NCI-H524 treated with DMSO at 0.1 percent for 48 hours (cell line): Measurements from ENCODE around the gene CKMT2.
"Not testable (repeated sequence)": the region's sequence is repeated elsewhere in the genome, so short reads cannot be mapped to it uniquely, and the experiment has no call there.

Source experiments
- DNase-seq: peaks from one replicate; lab custom pipeline; 2025; lab: John Stamatoyannopoulos, UW

The CKMT2 gene

DNA sequence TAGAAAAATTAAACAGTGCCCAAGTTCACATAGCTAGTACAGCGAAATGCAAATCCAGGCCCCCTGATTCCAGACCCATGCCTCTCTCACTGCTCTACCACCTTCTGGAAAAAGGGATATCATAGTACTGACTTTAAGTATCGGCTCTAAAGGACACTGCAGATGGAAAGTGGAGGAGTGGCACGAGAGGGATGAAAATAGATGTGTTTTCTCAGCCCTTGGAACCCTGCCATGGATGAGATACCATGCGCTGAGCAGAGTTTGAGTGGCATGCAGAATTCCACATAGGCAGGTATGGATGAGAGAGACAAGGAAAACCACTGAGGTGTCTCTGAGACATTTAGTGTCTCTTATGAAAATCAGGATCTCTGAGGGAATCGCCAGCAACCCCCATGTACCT is 18.8 kb downstream of the CKMT2 start:
- DNase-seq: no peak

DNA sequence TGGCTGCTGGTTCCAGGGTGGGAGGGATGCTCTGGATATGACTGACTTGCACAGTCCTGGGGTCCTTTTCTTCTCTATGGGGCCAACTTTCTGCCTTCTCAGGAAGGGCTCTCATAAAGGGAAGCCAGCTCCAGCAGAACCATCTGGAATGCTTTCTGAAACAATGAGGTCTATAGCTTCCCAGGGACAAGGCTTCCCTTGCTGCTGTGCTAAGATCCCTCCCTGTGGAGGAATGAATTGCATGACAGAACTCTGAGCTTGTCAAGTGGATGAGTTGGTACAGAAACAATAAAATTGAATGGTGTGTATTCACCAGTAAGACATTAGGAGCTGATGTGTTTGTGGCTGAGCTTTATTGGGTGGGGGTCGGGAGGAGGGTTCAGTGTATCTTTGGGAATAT is 19.8 kb downstream of the CKMT2 start:
- no peak for DNase-seq

DNA sequence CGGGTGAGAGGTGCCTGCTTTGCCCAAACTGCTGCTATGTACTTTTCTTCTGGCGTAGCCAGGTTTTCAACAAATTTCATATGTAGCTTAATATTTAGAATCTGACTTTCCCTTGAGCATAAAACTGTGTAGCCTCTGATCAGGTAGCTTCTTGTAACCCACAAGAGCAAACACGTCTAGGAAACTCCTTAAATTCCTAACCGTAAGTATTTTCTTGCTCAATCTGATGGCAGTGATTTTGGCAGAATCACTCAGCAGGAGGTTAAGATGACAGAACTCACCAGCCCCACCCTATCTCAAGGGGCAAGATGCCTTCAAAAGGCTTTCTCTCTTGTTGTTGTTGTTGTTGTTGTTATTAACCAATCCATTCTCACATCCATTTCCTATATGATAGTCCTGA is 20.8 kb downstream of the CKMT2 start:
- no peak for DNase-seq

DNA sequence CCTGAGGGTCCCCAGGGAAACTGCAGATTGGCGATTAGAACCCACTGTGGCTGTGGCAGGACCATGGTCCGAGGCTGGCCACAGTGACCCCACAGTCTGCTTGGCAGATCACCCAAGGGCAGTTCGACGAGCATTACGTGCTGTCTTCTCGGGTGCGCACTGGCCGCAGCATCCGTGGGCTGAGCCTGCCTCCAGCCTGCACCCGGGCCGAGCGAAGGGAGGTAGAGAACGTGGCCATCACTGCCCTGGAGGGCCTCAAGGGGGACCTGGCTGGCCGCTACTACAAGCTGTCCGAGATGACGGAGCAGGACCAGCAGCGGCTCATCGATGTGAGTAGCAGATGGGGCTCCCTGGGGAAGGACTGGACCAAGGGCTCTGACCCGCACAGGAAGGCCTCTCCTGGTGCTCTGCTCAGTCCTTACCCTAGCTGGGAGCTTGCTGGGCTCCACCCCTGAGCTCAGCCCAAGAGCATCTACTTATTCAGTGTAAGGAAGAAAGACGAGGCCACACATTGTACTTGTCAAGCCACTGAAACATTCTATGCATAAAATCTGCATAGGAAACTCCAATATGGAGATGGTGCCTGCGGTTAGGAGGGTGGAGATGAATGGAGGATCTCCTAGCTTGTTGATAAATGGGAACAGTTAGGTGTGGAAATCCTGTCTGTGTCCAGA is 21.9 kb downstream of the CKMT2 start:
- no peak for DNase-seq

DNA sequence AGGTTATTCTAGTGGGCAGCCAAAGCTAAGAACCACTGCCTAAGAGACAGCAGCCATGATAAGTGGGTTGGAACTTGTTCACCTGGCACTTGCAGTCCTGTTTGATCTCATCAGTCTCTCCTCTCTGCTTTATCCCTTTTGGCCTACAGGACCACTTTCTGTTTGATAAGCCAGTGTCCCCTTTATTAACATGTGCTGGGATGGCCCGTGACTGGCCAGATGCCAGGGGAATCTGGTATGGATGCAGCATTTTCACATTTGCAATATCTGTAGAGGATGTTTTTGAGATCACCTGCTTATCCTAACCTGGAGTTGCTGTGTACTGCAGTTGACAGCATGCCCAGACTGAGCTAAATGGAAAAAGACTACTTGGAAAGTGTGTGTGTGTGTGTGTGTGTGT is 23.6 kb downstream of the CKMT2 start:
- no peak for DNase-seq

DNA sequence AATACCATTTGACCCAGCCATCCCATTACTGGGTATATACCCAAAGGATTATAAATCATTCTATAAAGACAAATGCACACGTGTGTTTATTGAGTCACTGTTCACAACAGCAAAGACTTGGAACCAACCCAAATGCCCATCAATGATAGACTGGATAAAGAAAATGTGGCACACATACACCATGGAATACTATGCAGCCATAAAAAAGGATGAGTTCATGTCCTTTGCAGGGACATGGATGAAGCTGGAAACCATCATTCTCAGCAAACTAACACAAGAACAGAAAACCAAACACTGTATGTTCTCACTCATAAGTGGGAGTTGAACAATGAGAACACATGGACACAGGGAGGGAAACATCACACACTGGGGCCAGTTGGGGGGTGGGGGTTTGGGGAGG is 29.7 kb downstream of the CKMT2 start:
- not testable (repeated sequence) for DNase-seq

DNA sequence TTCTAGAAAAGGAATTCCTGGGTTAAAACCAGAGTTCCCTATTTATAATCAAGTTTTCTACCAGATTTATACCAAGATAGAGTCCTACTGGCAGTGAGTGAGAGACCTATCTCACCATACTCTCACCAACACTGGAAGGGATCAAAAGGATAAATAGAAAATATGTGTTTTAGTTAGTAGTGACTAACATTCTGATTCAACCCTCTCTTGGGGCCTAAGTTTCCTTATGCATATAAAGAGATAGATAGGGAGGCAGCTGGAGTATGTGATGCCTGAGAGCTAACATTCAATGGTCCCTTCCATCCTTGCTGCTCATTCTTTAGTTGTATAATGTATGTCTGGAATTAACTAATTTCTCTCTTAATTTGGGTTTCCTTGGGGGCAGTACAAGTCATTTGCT is 32.0 kb downstream of the CKMT2 start:
- DNase-seq: no peak

DNA sequence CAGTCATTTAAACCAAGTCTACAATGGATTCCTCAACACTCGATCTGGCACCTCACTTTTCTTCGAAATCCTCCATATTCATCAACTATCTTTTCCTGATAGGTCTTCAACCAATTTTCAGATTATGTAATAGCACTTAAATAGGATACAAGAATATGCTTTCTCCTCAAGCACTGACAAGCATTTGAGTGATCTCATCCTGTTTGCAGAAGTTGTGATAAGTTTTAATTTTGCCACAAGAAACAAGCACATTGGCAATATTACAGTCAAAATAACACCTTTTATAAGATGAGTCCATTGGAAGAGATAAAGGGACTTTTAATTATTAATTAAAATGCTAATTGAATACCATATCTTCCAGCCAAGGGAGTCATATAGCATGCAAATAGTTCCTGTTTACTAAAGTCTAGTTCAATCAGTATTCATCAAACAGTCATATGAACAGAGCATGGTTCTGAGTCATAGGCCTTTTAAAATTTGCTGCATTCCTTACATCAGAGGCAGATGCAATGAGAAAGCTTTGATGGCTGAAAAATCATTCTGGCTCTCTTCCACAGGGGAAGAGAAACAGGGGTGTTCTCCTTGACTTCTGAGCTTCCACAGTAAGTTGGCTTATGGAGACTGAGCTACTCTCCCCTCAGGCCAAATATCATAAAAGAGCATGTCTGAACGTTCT is 35.5 kb downstream of the CKMT2 start:
- DNase-seq: no peak

DNA sequence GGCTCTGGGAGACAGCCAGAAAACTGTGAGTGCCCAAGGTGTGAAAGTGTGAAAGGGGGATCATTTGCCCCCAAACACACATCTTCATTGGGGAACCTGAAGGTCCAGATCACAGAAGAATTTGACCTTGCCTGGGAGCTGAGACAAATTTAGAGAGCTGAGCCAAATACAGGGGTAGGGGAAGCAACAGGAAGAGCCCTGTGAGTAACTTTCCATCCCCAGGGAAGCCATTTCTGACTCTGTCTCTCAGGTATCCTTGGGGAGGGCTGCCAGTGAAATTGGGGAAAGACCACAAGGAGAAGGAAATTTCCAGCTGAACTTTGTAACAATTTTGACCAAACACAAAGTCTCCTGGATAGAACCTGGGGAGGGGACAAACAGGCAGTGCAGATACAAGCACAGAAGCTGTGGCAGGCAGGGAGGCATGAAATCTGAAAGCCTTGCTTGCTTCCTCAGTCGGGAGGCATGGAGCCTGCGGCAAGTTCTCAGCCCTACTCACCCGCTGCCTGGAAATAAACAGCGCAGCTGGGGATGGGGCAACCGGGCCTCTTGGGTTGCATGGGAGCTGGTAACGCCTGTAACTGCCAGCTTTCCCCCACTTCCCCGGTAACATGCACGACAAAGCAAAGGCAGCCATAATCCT is 36.8 kb downstream of the CKMT2 start:
- no peak for DNase-seq

DNA sequence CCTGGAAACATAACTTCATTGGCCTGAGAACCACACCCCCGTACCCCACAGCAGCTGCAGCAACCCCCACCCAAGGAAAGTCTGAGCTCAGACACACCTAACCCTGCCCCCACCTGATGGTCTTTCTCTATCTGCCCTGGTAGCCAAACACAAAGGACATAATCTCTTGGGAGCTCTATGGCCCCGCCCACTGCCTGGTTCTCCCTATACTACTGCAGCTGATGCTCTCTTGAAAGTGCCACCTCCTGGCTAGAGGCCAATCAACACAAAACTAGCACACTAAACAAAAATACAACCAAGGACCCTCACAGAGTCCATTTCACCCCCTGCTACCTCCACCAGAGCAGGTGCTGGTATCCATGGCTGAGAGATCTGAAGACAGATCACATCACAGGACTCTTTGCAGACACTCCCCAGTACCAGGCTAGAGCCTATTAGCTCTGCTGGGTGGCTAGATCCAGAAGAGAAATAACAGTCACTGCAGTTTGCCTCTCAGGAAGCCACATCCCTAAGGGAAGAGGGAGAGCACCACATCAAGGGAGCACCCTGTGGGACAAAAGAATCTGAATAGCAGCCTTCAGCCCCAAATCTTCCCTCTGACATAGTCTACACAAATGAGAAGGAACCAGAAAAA is 37.4 kb downstream of the CKMT2 start:
- DNase-seq: not testable (repeated sequence)

DNA sequence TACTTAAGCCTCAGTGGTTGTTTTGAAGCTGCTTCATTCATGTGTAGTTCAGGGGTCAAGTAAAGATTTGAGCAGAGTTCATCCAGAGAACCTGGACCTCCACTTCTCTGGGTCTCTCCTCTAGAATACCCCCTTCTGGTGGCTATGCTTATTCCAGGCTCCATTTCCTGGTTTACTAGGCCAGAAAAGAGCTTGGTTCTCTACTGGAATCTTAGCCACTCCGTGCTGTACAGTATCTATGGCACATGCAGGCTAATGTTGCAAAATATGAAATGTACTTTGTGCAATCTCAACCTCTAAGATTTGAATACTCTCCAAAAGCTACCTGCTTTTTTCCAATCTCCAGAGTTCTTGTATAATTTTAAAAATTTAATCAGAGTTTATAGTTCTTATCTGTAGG is 50.9 kb downstream of the CKMT2 start:
- DNase-seq: no peak

DNA sequence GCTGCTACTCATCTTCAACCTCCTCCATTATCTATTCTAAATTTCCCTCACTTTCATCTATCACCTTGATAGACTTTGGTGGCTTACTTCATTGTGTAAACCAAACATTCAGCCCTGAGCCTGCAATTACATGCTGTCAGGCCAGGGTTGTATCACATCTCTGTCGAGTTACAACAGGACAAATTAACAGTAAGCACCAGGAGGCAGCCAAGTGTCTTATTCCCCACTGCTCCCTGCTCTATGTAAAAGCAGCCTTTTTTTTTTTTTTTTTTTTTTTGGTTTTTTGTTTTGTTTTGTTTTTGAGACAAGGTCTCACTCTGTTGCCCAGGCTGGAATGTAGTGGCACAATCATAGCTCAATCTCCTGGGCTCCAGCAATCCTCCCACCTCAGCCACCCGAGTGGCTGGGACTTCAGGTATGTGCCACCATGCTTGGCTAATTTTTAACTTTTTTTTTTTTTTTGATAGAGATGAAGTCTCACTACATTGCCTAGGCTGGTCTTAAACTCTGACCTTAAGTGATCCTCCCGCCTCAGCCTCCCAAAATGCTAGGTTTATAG is 53.0 kb downstream of the CKMT2 start:
- DNase-seq: no peak

DNA sequence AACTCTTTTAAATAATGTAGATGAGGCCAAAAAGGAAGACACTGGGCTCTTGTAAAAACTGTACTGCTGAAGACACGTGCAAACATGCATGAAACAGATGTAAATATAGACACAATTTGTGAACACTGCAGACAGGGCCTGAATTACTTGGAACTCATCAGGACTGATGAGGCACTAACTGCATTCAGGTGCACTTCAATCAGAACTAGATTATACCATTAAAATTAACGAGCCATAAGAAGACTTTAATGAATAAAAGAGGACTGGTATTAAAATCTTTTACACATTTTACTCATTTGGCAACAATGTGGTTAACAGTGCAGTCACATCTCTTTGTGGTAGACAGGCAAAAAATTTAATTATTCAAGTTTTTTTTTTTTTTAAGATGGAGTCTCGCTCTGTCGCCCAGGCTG is 54.9 kb downstream of the CKMT2 start:
- no peak for DNase-seq

DNA sequence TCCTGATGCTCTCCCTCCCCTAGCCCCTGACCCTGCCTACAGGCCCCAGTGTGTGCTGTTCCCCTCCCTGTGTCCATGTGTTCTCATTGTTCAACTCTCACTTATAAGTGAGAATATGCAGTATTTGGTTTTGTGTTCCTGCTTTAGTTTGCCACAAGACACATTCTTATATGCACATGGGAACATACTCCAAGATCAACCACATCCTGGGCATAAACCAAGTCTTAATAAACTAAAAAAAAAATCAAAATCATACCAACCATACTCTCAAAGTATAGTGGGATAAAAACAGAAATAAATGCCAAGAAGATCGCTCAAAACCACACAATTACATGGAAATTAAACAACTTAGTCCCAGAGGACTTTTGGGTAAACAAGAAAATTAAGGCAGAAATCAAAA is 57.0 kb downstream of the CKMT2 start:
- DNase-seq: no peak

DNA sequence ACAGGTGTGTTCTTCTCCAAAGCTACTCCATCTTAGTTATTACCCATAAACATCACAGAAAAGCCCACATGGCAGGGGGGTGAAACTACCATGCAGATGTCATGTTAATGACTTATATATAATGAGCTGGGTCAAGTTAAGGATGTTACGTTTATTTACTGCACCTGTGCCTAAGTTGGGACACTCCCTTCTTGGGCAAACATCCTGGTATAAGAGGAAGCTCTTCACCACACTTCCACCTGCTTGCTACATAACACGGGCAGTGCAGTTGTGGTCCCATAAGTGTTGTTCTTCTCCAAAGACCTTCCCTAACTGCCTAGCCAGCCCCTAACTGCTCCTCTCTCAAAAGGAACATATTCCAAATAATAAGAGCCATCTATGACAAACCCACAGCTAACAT is 59.0 kb downstream of the CKMT2 start:
- no peak for DNase-seq

DNA sequence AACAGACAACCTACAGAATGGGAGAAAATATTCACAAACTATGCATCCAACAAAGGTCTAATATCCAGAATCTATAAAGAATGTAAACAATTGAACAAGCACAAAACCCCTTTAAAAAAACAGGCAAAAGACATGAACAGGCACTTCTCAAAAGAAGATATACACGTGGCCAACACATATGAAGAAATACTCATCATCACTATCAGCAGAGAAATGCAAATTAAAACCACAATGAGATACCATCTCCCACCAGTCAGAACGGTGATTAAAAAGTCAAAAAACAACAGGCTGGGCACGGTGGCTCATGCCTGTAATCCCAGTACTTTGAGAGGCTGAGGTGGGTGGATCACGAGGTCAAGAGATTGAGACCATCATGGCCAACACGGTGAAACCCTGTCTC is 60.9 kb downstream of the CKMT2 start:
- not testable (repeated sequence) for DNase-seq

DNA sequence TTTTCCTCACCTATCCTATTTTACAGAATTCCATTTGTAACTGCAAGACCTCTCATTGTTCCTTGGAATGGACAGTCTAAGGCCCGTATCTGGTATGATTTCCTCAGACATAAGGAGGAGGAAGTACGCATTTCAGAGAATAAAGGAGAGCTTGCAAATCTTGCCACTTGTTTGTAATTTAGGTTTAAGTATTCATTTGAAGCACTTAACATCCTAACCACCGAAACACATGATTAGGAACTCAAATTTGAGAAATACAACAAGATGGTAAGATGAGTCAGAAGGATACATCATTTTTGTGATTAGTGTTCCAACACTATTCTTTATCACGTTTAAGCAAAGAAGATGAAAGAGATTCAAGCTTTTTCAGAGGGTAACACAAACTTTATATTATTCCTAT is 64.4 kb downstream of the CKMT2 start:
- no peak for DNase-seq

DNA sequence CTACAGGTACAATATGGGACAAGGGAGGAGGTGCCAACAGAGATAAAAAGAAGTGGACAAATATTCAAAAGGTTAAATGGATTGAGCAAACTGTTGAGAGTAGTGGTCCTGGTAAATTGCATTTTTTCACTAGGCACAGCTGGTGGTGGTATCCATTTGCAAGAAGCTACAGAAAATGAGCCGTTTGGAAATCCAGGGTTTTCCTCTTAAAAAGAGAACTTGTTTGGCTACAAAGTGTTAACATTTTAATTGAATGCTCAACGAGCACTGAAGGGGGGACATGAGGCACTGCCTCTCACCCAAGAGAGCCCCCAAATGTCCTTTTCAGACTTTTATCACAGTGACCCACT is 67.8 kb downstream of the CKMT2 start:
- no peak for DNase-seq

DNA sequence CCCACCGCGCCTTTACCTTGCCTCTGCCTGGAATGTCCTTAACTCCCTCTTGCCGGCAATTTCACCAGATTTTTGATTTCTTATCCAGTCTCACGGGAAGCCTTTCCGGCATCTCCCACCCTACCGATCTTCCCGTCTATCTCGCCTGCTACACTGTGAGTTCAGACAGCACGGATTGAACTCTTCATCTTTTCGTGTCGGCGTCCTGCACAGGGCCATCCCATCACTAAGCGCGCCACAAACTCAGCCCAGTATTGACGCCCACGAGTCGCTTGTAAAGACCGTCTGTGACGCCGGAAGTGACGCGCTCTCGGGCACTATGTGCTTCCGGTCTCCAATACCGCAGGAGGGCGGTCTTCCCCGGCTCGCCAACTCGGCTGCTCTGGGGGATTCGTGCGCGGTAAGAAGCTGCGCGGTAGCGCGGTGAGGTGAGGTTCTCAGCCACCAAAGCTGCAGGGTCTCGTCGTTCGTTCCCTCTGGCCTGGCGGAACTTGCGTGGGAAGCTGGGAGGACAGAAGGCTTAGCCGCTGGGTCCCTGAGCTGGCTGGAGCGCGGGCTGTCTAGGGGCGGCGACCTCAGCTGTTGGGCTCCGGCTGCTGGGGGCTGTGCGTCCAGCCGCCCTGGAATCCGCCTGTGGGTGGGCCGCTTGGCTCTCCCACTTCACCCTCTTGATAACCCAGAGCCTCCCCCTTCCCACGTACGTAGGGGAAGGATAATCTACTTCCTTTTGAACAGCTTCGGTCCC is 68.3 kb downstream of the CKMT2 start, which contains the start of gene ZCCHC9:
ZCCHC9 (plus strand) TSS at position 317 of the 745 bp plus-strand sequence. CDS start 3,171 bp downstream, outside the sequence.
- peak; percentile 53 for DNase-seq

DNA sequence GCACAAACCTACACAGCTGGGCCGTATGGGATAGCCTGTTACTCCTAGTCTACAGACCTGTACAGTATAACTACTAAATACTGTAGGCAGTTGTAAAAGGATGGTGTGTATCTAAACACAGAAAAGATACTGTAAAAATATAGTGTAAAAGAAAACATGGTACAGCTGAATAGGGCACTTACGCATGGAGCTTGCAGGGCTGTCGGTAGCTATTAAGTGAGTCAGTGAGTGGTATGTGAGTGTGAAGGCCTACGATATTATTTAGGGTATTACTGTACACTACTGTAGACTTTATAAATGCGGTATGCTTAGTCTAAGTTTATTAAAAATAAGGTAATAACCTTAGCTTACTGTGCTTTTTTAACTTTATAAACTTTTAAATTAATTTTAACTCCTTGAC is 69.5 kb downstream of the CKMT2 start:
- no peak for DNase-seq

DNA sequence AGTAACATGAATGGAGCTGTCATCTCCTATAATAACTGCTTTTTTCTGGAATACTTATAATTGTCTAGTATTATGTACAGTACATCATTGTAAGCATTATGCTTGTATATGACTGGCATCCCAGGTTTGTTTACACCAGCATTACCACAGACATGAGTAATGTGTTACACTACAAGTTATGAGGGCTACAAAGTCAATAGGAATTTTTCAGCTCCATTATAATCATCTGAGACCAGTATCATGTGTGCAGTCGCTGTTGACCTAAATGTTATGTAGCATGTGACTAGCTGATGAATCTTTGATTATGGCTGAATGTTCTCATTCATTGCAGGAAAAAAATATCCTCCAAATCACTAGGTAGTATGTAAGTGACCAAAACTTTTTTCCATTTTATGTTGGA is 70.4 kb downstream of the CKMT2 start:
- no peak for DNase-seq

DNA sequence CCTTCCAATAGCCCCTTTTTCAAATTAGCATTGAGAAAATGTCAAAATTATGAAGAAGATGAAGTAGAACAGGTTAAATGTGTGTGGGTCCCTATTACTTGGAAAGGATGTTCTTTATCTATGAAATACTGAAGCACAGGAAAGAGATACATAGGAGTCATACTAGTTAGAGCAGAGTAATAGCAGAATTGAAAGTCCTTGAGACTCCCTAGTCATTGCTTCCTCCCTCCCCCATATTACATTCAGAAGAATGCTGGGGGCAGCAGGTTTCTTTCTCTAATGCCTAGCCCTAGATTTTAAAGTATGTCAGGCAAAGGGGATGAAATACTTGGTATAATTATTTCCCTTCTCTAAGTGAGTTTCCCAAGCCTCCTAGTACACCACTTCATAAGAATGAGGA is 72.7 kb downstream of the CKMT2 start:
- no peak for DNase-seq
